Erythroblast (primary cell): ENCODE data around the gene PLEKHN1.

Source experiments
- GATA1 ChIP-seq: IDR thresholded peaks from 2 replicates; pipeline ENCODE4 v1.6.1; 2011; ENCODE audit warnings: low read depth, mild to moderate bottlenecking, control low read depth, low read length, moderate library complexity
- POLR2A ChIP-seq: IDR thresholded peaks from 2 replicates; pipeline ENCODE4 v1.6.1; 2011; ENCODE audit warnings: mild to moderate bottlenecking, low read length

DNA sequence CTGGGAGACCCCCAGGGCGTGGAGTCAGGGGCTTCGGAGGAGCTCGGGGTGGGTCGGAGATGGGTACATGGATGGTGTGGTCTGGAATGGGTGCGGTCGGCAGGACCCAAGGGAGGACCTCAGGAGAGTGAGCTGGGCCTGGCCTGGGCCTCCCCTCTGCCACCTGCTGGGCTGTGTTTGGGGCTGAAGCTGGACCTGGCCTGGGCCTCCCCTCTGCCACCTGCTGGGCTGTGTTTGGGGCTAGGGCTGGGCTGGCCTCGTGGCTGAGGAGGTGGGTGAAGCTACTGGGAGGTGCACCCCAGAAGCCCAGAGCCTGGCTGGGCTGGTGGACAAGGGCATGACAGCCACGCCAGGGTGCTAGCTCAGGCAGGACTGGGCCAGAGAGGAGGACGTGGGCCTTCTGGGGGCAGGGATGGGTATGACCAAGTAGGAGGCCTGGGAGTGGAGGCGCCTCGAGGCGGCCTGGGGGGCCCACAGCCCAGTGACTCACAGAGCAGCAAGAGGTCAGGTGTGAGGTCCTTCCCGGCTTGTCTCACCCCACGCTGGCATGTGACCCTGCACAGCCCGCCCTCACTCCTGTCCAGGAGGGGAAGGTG lies 28.1 kb upstream of the PLEKHN1 start:
- TF ChIP-seq POLR2A, result no peak
- no peak for TF ChIP-seq GATA1
